ENCODE data around the gene JAM2. TPM values are rescaled to one million over a fixed set of nuclear protein-coding genes. Genes with fewer than 3 reads are reported as not detected.
"Not testable (repeated sequence)": the region's sequence is repeated elsewhere in the genome, so short reads cannot be mapped to it uniquely, and the experiment has no call there.

The JAM2 gene
- total RNA-seq, 1 donor from 2014 or later, result 6.1 TPM

DNA sequence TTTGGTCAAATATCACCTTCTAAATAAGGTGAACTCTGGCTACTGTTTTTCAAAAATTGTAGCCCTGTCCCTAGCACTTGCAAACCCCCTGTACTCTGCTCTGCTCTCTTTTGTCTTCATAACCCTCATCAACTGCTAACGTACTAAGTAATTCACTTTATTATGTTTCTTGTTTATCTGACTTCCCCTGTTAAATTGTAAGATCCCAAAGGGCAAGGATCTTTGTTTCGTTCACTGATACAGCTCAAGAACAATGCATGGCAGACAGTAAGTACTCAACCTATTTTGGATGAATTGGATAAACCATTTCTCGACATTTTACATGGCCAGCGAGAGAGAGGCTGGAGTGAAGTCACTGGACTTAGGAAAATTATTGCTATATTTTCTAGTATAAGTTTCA is 48.7 kb downstream of the JAM2 start:
- no peaks in the 10 kb centered on the region for H3K36me3 Mint-ChIP-seq (ENCODE audit: unreplicated experiment)
- TF ChIP-seq CTCF (IDR thresholded peaks at IDR 0.05), result no peak
- H3K27ac Mint-ChIP-seq (ENCODE audit: unreplicated experiment), result peak overlapping the region; percentile 35
- DNase-seq (ENCODE audit: extremely low spot score, unreplicated experiment), result no peak
- no peak overlapping the region for H3K4me3 Mint-ChIP-seq (ENCODE audit: unreplicated experiment)
- no peaks in the 10 kb centered on the region for H3K9me3 Mint-ChIP-seq (ENCODE audit: unreplicated experiment)
- peaks cover 20% of the 10 kb centered on the region for H3K4me1 Mint-ChIP-seq (ENCODE audit: unreplicated experiment)
- H3K27me3 Mint-ChIP-seq (ENCODE audit: unreplicated experiment), result peaks cover 8% of the 10 kb centered on the region

DNA sequence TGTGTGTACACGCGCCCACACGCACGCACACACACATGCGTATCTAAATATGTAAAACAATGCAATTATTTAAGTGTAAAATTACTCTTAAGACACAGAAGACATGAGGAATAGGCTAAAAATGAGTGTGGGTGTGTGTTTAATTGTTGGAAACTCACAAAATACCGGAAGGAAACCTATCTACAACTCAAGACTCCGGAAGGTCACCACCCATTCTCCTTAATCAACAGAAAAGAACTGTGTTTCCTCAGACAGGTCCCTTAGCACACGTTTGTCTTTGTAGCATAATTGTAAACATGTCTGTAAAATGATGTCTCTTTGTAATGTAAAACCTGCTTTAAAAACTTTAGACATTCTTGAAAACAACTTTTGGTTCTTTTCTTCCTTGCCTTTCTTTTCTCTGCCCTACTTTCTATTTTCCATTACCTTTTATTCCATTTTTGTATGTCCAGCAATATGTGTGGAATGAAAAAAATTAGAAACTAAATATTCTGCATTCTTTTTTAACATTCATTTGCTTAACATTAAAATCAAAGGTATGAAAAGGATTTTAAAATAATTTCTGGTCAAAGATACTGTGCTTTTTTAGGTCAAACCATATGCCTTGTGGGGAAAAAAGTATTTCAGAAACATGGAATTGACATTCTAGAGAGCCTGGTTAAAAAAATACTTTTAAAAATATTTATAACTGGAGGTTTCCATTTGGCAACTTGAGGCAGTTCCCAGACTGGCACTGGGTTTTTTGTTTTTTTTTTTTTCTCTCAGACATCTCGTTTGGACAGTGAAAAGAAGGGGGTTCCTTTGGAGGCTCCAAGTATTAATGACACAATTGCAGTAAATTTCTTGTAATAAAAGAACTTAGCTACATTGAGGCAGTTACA is 49.5 kb downstream of the JAM2 start:
- DNase-seq (ENCODE audit: extremely low spot score, unreplicated experiment), result no peak
- Mint-ChIP-seq H3K9me3 (ENCODE audit: unreplicated experiment) (no peaks in the 10 kb centered on the region), H3K27me3 (ENCODE audit: unreplicated experiment) (peaks cover 8% of the 10 kb centered on the region), H3K27ac (ENCODE audit: unreplicated experiment) (peak overlapping the region; percentile 82), H3K4me1 (ENCODE audit: unreplicated experiment) (peaks cover 20% of the 10 kb centered on the region), H3K36me3 (ENCODE audit: unreplicated experiment) (no peaks in the 10 kb centered on the region), H3K4me3 (ENCODE audit: unreplicated experiment) (no peak overlapping the region)
- TF ChIP-seq CTCF (IDR thresholded peaks at IDR 0.05), result no peak

GRCh38 chr21:25689226-25689625 is 50.2 kb downstream of the JAM2 start:
- H3K4me3 Mint-ChIP-seq (ENCODE audit: unreplicated experiment), result no peak overlapping the region
- TF ChIP-seq CTCF (IDR thresholded peaks at IDR 0.05), result no peak
- peaks cover 20% of the 10 kb centered on the region for H3K4me1 Mint-ChIP-seq (ENCODE audit: unreplicated experiment)
- peaks cover 6% of the 10 kb centered on the region for H3K27me3 Mint-ChIP-seq (ENCODE audit: unreplicated experiment)
- H3K36me3 Mint-ChIP-seq (ENCODE audit: unreplicated experiment), result no peaks in the 10 kb centered on the region
- no peak for DNase-seq (ENCODE audit: extremely low spot score, unreplicated experiment)
- H3K27ac Mint-ChIP-seq (ENCODE audit: unreplicated experiment), result peak overlapping the region; percentile 82
- H3K9me3 Mint-ChIP-seq (ENCODE audit: unreplicated experiment), result no peaks in the 10 kb centered on the region

DNA sequence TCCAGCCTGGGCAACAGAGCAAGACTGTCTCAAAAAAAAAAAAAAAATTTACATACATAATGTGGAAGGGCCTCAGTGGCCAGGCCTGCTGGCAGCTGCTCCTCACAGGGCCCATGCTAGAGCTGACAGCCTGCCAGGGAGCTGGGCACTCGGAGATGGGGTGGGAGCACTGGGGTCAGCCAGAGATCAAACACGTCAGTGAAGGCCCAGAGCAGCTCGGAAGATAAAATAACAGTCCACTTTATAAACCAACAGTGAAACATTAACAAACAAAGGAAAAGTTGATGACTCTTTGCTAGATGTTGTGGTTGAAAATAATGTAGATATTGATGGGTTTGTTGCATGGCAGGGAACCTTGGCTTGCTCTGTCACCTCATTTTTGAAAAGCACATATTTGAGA is 52.9 kb downstream of the JAM2 start:
- H3K27ac Mint-ChIP-seq (ENCODE audit: unreplicated experiment), result no peak overlapping the region
- peaks cover 20% of the 10 kb centered on the region for H3K4me1 Mint-ChIP-seq (ENCODE audit: unreplicated experiment)
- H3K27me3 Mint-ChIP-seq (ENCODE audit: unreplicated experiment), result no peaks in the 10 kb centered on the region
- H3K4me3 Mint-ChIP-seq (ENCODE audit: unreplicated experiment), result no peak overlapping the region
- H3K9me3 Mint-ChIP-seq (ENCODE audit: unreplicated experiment), result no peaks in the 10 kb centered on the region
- TF ChIP-seq CTCF (IDR thresholded peaks at IDR 0.05), result no peak
- DNase-seq (ENCODE audit: extremely low spot score, unreplicated experiment), result no peak
- no peaks in the 10 kb centered on the region for H3K36me3 Mint-ChIP-seq (ENCODE audit: unreplicated experiment)

- H3K4me1 Mint-ChIP-seq (ENCODE audit: unreplicated experiment); DNase-seq (ENCODE audit: extremely low spot score, unreplicated experiment); H3K4me3 Mint-ChIP-seq (ENCODE audit: unreplicated experiment); H3K27me3 Mint-ChIP-seq (ENCODE audit: unreplicated experiment); H3K36me3 Mint-ChIP-seq (ENCODE audit: unreplicated experiment); H3K27ac Mint-ChIP-seq (ENCODE audit: unreplicated experiment); H3K9me3 Mint-ChIP-seq (ENCODE audit: unreplicated experiment): not testable (repeated sequence)
Observed at GRCh38 chr21:25695461-25695860, 56.4 kb downstream of the JAM2 start.
